GM12878 (cell line): ENCODE results near the gene RPS16. TPM values are rescaled to one million over a fixed set of nuclear protein-coding genes. Genes with fewer than 3 reads are reported as not detected.

Source experiments
- BMI1 ChIP-seq: fragments of 450-650 bp; IDR thresholded peaks from 2 replicates; pipeline ENCODE4 v1.6.1; 2016; ENCODE audit warnings: mild to moderate bottlenecking, moderate library complexity, borderline replicate concordance
- EP300 ChIP-seq, 2 experiments: fragments of 150-350 bp in 1 of 2; IDR thresholded peaks; 2 replicates each; pipeline ENCODE4 v1.6.1; 2011 to 2012; ENCODE audit warnings: low read depth in 2 of 2, low read length in 2 of 2, borderline replicate concordance in 1 of 2, improper control_type of control experiment in 1 of 2, inconsistent platforms in 1 of 2; ENCODE audit not compliant: control insufficient read depth in 1 of 2
- NBN ChIP-seq: fragments of 450-650 bp; IDR thresholded peaks from 2 replicates; pipeline ENCODE4 v1.6.1; 2016
- NFIC ChIP-seq: IDR thresholded peaks from 2 replicates; pipeline ENCODE4 v1.6.1; 2012; ENCODE audit warnings: low read depth, mild to moderate bottlenecking, inconsistent platforms, low read length, moderate library complexity
- PAX5 ChIP-seq: IDR thresholded peaks from 2 replicates; pipeline ENCODE4 v1.6.1; 2011; ENCODE audit warnings: low read depth, low read length, borderline replicate concordance
- POU2F2 ChIP-seq: IDR thresholded peaks from 3 replicates; pipeline ENCODE4 v1.6.1; 2011; ENCODE audit warnings: low read depth, mild to moderate bottlenecking, low read length, borderline replicate concordance
- RAD51 ChIP-seq: fragments of 450-650 bp; IDR thresholded peaks from 2 replicates; pipeline ENCODE4 v1.6.1; 2016; ENCODE audit warnings: moderate library complexity, mild to moderate bottlenecking, inconsistent platforms
- RCOR1 ChIP-seq: conservative IDR thresholded peaks from 2 replicates; pipeline ENCODE4 v1.6.1; 2012; ENCODE audit warnings: low read depth, low read length, improper control_type of control experiment
- SMARCA5 ChIP-seq: fragments of 450-650 bp; IDR thresholded peaks from 2 replicates; pipeline ENCODE4 v1.6.1; 2017; ENCODE audit warnings: mild to moderate bottlenecking
- TCF12 ChIP-seq: IDR thresholded peaks from 2 replicates; pipeline ENCODE4 v1.6.1; 2011; ENCODE audit warnings: low read depth, mild to moderate bottlenecking, low read length
- TCF3 ChIP-seq: IDR thresholded peaks from 2 replicates; pipeline ENCODE4 v1.6.1; 2012; ENCODE audit warnings: low read depth, mild to moderate bottlenecking, low read length, borderline replicate concordance; ENCODE audit not compliant: insufficient read depth
- ZNF217 ChIP-seq: fragments of 450-650 bp; IDR thresholded peaks from 2 replicates; pipeline ENCODE4 v1.6.1; 2017; ENCODE audit warnings: antibody characterized with exemption, mild to moderate bottlenecking
- ZNF24 ChIP-seq: fragments of 450-650 bp; IDR thresholded peaks from 2 replicates; pipeline ENCODE4 v1.6.1; 2017; ENCODE audit warnings: antibody characterized with exemption, mild to moderate bottlenecking
- polyA plus RNA-seq, 11 experiments: library from polyadenylated mRNA; depleted of rRNA in 4 of 11; unstranded in 6 of 11; stranded (reverse) in 5 of 11; fragments of >200 nt; fragmentation: Nextera tagmentation in 4 of 11; fragmentation: Illumina TruSeq in 1 of 11; extraction: Ambion mirVana in 4 of 11; extraction: Trizol in 1 of 11; gene quantifications; 1 replicate in 1 of 11; 2 replicates in 10 of 11; pipeline versions ENCODE4 v1.2.1 to v1.2.3, GENCODE V29; 2011 to 2016; ENCODE audit warnings: inconsistent platforms in 2 of 11, missing spikeins in 2 of 11, low read depth in 1 of 11
- total RNA-seq, 4 experiments: library from RNA; depleted of rRNA in 3 of 4; stranded (reverse); fragments of >200 nt in 3 of 4; fragmentation: Illumina TruSeq in 1 of 4; extraction: Trizol in 1 of 4; gene quantifications; 2 replicates each; pipeline versions ENCODE4 v1.2.1 to v1.2.3, GENCODE V29; 2013 to 2021
- TF ChIP-seq, protein P1 (sequence below): IDR thresholded peaks from 2 replicates; pipeline ENCODE4 v1.6.1; 2011; ENCODE audit warnings: borderline replicate concordance, low read depth, mild to moderate bottlenecking, moderate library complexity, low read length; ENCODE audit not compliant: insufficient read depth, poor library complexity, severe bottlenecking
- TF ChIP-seq, protein P2 (sequence below): fragments of 450-650 bp; IDR thresholded peaks from 2 replicates; pipeline ENCODE4 v1.6.1; 2016; ENCODE audit warnings: mild to moderate bottlenecking
- TF ChIP-seq, protein P3 (sequence below): fragments of 450-650 bp; conservative IDR thresholded peaks from 2 replicates; pipeline ENCODE4 v1.6.1; 2017; ENCODE audit warnings: mild to moderate bottlenecking, moderate library complexity

The RPS16 gene
- total and polyA plus RNA-seq, 10 of the 15 experiments (the other 5 are each of a cell fraction or from before 2014, with no cell fraction given), result 148 to 4,810 (median 2,343) TPM

DNA sequence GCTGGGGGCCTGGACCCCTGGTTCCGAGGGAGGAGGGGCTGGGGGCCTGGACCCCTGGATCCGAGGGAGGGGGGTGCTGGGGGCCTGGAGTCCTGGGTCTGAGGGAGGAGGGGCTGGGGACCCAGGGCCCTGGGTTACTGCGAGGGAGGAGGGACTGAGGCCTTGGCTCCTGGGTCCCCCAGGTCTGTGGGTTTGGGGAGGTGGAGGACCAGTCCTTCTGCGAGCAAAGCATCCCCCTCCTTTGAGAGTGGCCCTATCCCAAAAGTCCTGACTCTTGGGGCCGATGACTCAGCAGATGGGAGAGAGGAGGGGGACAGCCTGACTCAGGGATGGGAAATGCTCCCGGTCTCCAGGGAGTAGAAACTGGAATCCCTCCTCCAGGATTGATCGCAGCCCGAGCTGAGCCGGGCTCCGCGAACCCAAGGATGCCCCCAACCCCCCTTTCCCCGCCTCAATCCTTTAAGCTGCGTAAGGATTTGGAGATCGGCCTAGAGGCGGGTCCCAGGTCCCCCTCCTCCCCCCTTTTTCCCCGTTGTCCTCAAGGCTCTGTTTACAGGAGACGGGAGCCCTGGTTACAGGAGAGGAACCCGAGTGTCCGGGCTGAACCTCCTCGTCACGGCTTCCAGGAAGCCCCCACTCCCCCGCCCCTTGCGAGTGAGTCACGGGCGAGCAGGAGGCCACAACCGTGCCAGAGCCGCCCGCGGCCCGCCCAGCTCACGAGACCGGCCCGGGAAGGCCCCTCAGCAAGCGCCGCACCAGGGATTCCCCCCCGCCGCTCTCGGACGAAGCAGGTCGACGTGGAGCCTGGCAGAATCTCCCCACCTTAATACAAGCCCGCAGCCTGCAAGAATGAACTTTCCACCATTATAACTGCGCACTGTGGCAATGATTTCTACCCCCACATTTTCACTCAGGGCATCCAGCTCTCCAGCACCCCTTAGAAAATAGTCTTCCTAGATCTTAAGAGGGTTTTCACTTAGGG is 32.1 kb downstream of the RPS16 start (continued):
- TF ChIP-seq, protein P1, sequence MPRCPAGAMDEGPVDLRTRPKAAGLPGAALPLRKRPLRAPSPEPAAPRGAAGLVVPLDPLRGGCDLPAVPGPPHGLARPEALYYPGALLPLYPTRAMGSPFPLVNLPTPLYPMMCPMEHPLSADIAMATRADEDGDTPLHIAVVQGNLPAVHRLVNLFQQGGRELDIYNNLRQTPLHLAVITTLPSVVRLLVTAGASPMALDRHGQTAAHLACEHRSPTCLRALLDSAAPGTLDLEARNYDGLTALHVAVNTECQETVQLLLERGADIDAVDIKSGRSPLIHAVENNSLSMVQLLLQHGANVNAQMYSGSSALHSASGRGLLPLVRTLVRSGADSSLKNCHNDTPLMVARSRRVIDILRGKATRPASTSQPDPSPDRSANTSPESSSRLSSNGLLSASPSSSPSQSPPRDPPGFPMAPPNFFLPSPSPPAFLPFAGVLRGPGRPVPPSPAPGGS, result peak; percentile 85
- peak; percentile 77 for TF ChIP-seq NBN
- no peak for TF ChIP-seq RAD51
- TF ChIP-seq EP300 (IDR thresholded peaks at IDR 0.05; ENCODE audit: borderline replicate concordance in 1 of 2, control insufficient read depth in 1 of 2, low read depth in 2 of 2, low read length in 2 of 2), result peak; percentile 58 to 80
- no peak for TF ChIP-seq RCOR1
- TF ChIP-seq, protein P2, sequence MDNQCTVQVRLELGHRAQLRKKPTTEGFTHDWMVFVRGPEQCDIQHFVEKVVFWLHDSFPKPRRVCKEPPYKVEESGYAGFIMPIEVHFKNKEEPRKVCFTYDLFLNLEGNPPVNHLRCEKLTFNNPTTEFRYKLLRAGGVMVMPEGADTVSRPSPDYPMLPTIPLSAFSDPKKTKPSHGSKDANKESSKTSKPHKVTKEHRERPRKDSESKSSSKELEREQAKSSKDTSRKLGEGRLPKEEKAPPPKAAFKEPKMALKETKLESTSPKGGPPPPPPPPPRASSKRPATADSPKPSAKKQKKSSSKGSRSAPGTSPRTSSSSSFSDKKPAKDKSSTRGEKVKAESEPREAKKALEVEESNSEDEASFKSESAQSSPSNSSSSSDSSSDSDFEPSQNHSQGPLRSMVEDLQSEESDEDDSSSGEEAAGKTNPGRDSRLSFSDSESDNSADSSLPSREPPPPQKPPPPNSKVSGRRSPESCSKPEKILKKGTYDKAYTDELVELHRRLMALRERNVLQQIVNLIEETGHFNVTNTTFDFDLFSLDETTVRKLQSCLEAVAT, result peak; percentile 34; the same call in 1 of the 2 replicates
- TF ChIP-seq BMI1, result no peak; the same call in 1 of the 2 replicates
- peak; percentile 53; the same call in 1 of the 3 replicates for TF ChIP-seq POU2F2
- peak; percentile 19; the same call in 1 of the 2 replicates for TF ChIP-seq SMARCA5
- 0 out of 2 replicates have a peak, but pooled peaks have one; percentile 35 for TF ChIP-seq TCF3
- peak; percentile 77; the same call in 1 of the 2 replicates for TF ChIP-seq TCF12
- TF ChIP-seq, protein P3, sequence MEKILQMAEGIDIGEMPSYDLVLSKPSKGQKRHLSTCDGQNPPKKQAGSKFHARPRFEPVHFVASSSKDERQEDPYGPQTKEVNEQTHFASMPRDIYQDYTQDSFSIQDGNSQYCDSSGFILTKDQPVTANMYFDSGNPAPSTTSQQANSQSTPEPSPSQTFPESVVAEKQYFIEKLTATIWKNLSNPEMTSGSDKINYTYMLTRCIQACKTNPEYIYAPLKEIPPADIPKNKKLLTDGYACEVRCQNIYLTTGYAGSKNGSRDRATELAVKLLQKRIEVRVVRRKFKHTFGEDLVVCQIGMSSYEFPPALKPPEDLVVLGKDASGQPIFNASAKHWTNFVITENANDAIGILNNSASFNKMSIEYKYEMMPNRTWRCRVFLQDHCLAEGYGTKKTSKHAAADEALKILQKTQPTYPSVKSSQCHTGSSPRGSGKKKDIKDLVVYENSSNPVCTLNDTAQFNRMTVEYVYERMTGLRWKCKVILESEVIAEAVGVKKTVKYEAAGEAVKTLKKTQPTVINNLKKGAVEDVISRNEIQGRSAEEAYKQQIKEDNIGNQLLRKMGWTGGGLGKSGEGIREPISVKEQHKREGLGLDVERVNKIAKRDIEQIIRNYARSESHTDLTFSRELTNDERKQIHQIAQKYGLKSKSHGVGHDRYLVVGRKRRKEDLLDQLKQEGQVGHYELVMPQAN, result peak; percentile 63; the same call in 1 of the 2 replicates
- TF ChIP-seq NFIC, result no peak
- no peak for TF ChIP-seq ZNF24
- 0 out of 2 replicates have a peak, but pooled peaks have one; percentile 36 for TF ChIP-seq ZNF217
- peak; percentile 81 for TF ChIP-seq PAX5
